ENCODE measurements around the gene PITPNB. TPM values are rescaled to one million over a fixed set of nuclear protein-coding genes. Genes with fewer than 3 reads are reported as not detected.
A peak's percentile ranks its signal among the peaks of the same experiment; 100 is the strongest.

The PITPNB gene
- total RNA-seq, 1 donor from 2014 or later, result 78.7 TPM

DNA sequence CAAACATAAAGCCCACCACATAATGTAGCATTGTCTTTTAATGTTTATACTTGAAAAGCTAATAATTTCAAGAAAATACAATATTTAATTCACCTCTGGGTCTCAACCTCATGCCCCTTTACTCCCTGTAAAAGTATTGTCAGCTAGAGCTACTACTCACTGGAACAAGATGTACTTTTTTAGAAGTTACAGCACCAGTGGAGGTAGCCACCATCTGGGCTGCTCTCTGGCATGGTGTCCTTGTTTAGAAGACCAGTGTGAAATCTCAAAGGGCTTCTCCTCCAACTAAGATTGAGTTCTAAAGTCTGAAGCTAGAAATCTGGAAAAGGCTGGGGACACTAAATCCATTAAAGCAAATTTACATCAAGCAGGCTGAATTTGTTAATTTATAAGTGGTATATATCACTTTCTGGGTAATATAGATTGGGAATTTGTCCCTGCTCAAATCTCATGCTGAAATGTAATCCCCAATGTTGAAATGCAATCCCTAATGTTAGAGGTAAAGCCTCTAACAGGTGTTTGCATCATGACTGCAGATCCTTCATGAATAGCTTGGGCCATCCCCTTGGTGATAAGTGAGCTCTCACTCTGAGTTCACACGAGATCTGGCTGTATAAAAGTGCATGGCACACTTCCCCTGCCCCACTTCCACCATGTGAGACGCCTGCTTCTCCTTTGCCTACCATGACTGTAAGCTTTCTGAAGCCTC lies 47.6 kb downstream of the PITPNB start:
- Mint-ChIP-seq H3K4me1 (ENCODE audit: low read depth) (peaks cover 90% of the 10 kb centered on the region), H3K9me3 (ENCODE audit: low read depth) (no peaks in the 10 kb centered on the region), H3K4me3 (ENCODE audit: unreplicated experiment) (no peak overlapping the region), H3K27me3 (ENCODE audit: low read depth) (no peaks in the 10 kb centered on the region), H3K27ac (ENCODE audit: unreplicated experiment) (peak overlapping the region; percentile 36), H3K36me3 (ENCODE audit: low read depth) (peaks cover 10% of the 10 kb centered on the region)
- DNase-seq (ENCODE audit: low spot score), result no peak
- TF ChIP-seq, protein P1, sequence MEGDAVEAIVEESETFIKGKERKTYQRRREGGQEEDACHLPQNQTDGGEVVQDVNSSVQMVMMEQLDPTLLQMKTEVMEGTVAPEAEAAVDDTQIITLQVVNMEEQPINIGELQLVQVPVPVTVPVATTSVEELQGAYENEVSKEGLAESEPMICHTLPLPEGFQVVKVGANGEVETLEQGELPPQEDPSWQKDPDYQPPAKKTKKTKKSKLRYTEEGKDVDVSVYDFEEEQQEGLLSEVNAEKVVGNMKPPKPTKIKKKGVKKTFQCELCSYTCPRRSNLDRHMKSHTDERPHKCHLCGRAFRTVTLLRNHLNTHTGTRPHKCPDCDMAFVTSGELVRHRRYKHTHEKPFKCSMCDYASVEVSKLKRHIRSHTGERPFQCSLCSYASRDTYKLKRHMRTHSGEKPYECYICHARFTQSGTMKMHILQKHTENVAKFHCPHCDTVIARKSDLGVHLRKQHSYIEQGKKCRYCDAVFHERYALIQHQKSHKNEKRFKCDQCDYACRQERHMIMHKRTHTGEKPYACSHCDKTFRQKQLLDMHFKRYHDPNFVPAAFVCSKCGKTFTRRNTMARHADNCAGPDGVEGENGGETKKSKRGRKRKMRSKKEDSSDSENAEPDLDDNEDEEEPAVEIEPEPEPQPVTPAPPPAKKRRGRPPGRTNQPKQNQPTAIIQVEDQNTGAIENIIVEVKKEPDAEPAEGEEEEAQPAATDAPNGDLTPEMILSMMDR (IDR thresholded peaks at IDR 0.05), result no peak

DNA sequence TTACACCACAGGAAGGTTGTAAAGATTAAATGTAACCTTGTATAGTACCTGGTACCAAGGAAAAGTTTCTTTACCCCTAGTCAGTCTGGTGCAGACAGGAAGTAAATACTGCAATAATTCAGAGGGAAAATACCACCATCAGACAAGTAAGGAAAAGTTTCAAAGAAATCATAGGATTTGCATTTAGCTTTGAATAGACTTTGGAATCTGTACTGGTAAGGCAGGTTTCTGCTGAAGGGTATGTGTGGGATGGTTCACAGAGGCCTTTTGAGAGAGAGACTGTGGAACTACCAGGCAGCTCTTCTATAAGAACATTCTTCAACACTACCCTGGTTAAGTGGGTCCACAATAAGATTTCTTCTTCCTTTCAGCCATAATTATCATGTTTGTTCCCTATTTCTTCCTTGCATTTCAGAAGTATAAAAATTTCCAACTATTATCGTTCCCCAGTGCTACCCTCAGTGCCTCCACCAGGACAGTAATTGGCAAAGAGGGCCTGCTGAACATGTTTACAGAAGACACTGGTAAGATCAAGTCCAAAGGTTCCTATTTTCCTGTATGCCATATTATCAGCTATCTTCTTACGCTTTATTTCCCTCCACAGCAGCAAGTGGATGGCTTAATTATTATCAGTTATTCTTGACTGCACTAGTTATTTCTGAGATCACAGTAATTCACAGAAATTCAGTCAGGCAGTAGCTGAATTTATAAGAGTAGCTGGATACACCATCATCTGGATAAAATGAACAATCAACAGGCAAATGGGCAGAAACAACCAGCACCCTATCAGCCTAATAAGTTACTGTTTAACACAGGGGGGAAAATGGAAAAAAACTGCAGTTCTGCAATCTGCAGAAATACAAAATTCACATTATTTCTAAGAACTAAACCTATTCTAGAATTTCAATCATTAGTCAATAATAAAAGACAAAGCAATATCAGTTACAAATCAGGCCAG lies 48.5 kb downstream of the PITPNB start:
- H3K4me3 Mint-ChIP-seq (ENCODE audit: unreplicated experiment), result no peak overlapping the region
- H3K9me3 Mint-ChIP-seq (ENCODE audit: low read depth), result no peaks in the 10 kb centered on the region
- H3K27me3 Mint-ChIP-seq (ENCODE audit: low read depth), result no peaks in the 10 kb centered on the region
- peak overlapping the region; percentile 34 for H3K27ac Mint-ChIP-seq (ENCODE audit: unreplicated experiment)
- H3K4me1 Mint-ChIP-seq (ENCODE audit: low read depth), result peaks cover 90% of the 10 kb centered on the region
- TF ChIP-seq, protein P1 (IDR thresholded peaks at IDR 0.05), result no peak
- no peak for DNase-seq (ENCODE audit: low spot score)
- peaks cover 10% of the 10 kb centered on the region for H3K36me3 Mint-ChIP-seq (ENCODE audit: low read depth)

DNA sequence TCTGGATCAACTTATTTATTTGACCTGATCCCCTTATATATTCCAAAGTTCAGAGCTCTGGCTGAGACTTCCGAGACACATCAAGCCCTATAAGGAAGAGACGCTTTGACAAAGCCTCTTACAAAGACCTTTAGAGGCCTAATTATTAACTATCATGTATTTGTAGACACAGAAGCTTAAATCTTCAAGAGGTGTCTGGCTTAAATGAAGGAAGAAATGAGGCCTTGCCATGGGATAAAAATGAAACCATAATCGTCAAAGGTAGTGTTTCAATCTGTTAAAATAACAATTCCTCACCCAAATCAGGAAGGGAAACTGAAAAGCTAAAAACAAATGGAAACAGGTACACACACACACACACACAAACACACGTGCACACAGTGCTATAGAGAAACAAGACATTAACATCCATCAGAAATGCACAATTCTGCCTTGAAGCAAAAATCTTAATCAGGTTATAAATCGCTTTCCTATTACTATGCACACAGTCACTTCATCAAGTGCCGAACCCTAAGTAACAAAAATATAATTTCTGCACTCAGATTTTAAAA lies 50.2 kb downstream of the PITPNB start:
- Mint-ChIP-seq H3K36me3 (ENCODE audit: low read depth) (peaks cover 10% of the 10 kb centered on the region), H3K27me3 (ENCODE audit: low read depth) (no peaks in the 10 kb centered on the region), H3K9me3 (ENCODE audit: low read depth) (no peaks in the 10 kb centered on the region), H3K4me1 (ENCODE audit: low read depth) (peaks cover 88% of the 10 kb centered on the region), H3K27ac (ENCODE audit: unreplicated experiment) (peak overlapping the region; percentile 62), H3K4me3 (ENCODE audit: unreplicated experiment) (no peak overlapping the region)
- no peak for DNase-seq (ENCODE audit: low spot score)
- TF ChIP-seq, protein P1 (IDR thresholded peaks at IDR 0.05), result no peak

DNA sequence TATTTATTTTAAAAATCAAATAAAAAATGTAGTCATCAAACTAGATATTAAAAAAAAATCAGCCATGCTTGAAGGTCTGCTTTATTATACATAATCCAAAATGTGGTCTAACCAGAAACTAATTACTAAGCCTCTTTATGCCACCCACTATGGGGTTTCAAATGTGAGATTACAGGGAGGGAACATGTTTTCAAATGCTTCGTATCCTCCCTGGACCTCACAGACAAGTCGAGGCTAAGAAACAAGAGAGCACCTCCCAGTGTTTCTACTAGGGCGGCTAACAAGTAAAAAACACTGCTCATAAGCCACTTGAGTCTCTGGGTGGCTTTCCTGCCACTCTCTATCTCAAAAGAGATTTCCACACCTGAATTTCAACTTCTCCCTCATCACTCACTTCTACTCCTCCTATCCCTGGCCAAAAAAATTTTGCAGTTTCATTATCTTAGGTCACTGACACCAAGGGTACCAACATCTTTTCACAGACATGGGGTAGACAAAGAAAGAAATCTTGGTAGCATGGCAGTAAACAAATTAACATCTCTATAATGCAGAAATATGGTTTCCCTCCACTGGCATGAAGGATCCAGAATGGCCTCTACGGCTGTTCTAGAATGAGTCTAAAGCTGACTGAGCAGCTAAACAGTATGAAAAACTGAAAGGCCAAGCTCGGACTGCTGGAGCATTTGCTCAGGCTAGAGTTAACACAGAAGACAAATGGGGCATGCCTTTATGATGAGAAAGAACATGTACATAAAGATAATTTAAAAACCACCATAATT lies 50.9 kb downstream of the PITPNB start:
- no peak for DNase-seq (ENCODE audit: low spot score)
- peak overlapping the region; percentile 62 for H3K27ac Mint-ChIP-seq (ENCODE audit: unreplicated experiment)

More for the DNA sequence above, 50.9 kb downstream of the PITPNB start:
- no peaks in the 10 kb centered on the region for H3K9me3 Mint-ChIP-seq (ENCODE audit: low read depth)
- TF ChIP-seq, protein P1 (IDR thresholded peaks at IDR 0.05), result no peak
- no peaks in the 10 kb centered on the region for H3K27me3 Mint-ChIP-seq (ENCODE audit: low read depth)
- no peak overlapping the region for H3K4me3 Mint-ChIP-seq (ENCODE audit: unreplicated experiment)
- peaks cover 10% of the 10 kb centered on the region for H3K36me3 Mint-ChIP-seq (ENCODE audit: low read depth)
- peaks cover 88% of the 10 kb centered on the region for H3K4me1 Mint-ChIP-seq (ENCODE audit: low read depth)

Data from chondrocyte (in vitro differentiated cells).